IPS-20b (cell line): Measurements from ENCODE around the gene CCDC57.

Source experiments
- H3K27ac ChIP-seq: one replicate; pipeline ENCODE4 v1.5.1; 2013; ENCODE audit warnings: low read length
- H3K27me3 ChIP-seq: 2 replicates; pipeline ENCODE4 v1.6.1; 2013; ENCODE audit warnings: mild to moderate bottlenecking, low read length, inconsistent platforms; ENCODE audit not compliant: insufficient read depth
- H3K36me3 ChIP-seq: 2 replicates; pipeline ENCODE4 v1.6.1; 2013; ENCODE audit warnings: low read depth, mild to moderate bottlenecking, inconsistent platforms, low read length, moderate library complexity; ENCODE audit not compliant: insufficient read depth
- H3K4me1 ChIP-seq: 2 replicates; pipeline ENCODE4 v1.6.1; 2013; ENCODE audit warnings: mild to moderate bottlenecking, control low read depth, inconsistent platforms, low read length, moderate library complexity; ENCODE audit not compliant: insufficient read depth
- H3K4me3 ChIP-seq: 2 replicates; pipeline ENCODE4 v1.5.1; 2013; ENCODE audit warnings: mild to moderate bottlenecking, low read length, inconsistent platforms
- H3K9ac ChIP-seq: 2 replicates; pipeline ENCODE4 v1.6.1; 2013; ENCODE audit warnings: low read depth, mild to moderate bottlenecking, inconsistent platforms, low read length, moderate library complexity
- H3K9me3 ChIP-seq: 2 replicates; pipeline ENCODE4 v1.6.1; 2013; ENCODE audit warnings: mild to moderate bottlenecking, low read depth, low read length, inconsistent platforms; ENCODE audit not compliant: insufficient read depth

Gene CCDC57

DNA sequence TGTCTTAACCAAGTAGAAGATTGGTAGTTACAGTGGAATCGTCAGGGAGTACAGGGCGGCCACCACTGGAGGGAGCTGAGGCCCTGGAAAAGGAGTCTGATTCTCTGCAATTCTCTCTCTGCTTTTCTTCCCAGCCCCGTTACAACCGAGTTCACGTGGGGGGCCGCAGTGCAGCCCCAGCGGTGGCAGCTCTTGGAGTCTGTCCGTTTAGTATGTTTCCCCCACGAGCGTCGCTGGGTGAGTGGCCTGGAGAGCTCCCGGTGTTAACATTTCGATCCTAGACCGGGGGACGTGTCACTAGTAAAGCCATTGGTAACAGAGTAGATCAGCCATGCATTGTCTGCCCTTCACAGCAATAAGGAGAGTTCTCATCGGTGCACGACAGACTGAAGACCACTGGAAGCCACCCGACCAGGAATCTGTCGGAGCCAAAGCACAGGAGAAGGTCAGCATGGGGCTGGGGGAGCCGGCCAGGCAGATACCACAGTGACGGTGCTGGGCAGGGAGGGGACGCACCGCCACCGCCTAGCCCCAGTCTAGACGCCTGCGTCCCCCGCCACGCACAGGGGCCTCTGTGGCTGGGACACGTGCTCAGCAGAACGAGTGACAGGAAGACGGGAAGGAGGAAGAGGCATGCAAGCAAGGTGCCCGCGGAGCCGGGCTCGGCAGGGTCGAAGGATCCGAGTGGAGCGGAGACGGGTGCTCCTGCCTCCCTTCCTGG is 31.9 kb upstream of the CCDC57 start:
- Histone ChIP-seq H3K36me3 (peaks cover 80% of the 10 kb centered on the region), H3K4me1 (no peaks in the 10 kb centered on the region), H3K27me3 (no peaks in the 10 kb centered on the region), H3K9me3 (no peaks in the 10 kb centered on the region), H3K27ac (no peak overlapping the region), H3K4me3 (no peak overlapping the region), H3K9ac (no peak overlapping the region)

DNA sequence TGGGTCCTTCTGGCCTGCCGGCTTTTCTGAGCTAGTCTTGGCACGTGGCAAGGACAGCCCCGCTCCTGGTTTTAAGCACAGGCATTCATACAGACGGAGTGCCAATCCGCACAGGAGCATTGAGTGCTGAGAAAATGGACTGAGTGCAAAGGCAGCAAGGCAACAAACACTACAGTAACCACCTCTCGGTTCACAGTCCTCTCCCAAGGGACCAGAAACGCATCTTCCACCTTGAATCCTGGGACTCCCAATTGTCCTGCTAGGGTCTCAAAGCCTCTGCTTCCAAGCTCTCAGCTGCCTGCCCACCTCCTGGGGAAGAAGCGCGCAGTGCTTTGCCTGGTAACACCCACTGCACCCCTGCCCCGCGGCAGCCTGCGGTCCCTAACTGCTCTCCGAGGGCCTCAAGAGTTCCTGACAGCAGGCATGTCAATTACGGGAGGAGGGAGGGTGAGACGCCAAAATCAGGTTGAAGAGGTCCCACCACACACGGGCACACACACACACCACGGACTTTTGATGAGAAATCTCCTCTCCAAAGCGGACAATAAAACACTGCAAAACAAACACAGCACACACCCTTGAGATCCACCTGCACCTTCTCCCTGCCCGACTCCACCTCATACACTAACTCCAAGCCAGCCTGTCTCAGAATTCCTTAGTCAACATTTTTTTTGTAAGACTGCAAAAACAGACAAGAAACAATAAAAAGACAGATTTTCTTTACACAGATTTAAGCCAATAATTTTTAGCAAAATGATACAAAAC is 31.2 kb upstream of the CCDC57 start:
- no peak overlapping the region for H3K9ac ChIP-seq
- H3K9me3 ChIP-seq = no peaks in the 10 kb centered on the region
- no peak overlapping the region for H3K4me3 ChIP-seq
- H3K4me1 ChIP-seq = no peaks in the 10 kb centered on the region
- H3K36me3 ChIP-seq = peaks cover 72% of the 10 kb centered on the region
- no peaks in the 10 kb centered on the region for H3K27me3 ChIP-seq
- H3K27ac ChIP-seq = no peak overlapping the region

DNA sequence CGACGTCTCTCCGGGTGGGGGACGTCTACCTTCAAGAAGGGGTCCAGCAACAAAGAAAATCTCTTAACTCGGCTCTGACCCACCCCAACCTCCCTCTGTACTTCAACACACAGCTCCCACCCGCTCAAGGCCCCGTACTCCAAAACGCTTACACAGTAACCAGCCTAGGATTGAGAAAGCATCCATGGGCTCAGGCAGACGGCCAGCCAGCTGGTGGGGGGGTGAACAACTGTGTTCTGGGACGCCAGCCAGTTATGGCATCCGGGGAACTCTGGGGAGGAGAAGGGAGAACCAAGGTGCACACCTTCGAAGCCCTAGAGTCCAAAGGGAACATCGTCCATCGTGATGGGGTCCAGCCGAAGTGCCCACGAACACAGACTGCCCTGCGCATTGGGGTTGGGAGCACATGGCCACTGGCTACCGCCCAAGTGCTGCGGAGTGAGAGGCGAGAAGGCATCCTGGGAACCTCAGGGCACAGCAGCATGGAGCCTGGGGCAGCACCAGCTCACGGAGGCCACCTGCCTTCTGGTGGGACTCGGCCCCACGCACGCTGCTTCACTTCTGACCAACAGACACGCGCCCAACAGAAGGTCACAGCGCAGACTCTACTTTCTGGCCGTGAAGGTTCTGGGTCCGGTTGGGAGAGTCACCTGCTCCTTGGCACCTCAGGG is 30.5 kb upstream of the CCDC57 start:
- H3K36me3 ChIP-seq = peaks cover 65% of the 10 kb centered on the region

DNA sequence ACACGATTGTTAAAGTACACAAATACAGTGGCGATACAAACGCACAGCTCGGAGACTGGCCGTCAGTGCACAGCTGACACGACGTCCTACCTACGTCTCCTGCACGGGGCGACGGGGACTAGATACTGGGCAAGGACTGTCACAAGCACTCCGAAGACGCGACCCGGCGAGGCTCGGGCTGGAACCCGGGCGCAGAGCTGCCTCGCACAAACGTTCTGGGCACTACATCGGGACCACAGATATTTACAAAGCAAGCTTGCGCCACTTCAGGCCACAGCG is 30.0 kb upstream of the CCDC57 start:
- Histone ChIP-seq H3K27ac (no peak overlapping the region), H3K36me3 (peaks cover 60% of the 10 kb centered on the region), H3K9me3 (no peaks in the 10 kb centered on the region), H3K9ac (no peak overlapping the region), H3K27me3 (no peaks in the 10 kb centered on the region), H3K4me1 (no peaks in the 10 kb centered on the region), H3K4me3 (no peak overlapping the region)

More for the DNA sequence above, 30.5 kb upstream of the CCDC57 start:
- H3K27ac ChIP-seq = no peak overlapping the region
- H3K4me1 ChIP-seq = no peaks in the 10 kb centered on the region
- H3K27me3 ChIP-seq = no peaks in the 10 kb centered on the region
- no peak overlapping the region for H3K9ac ChIP-seq
- no peak overlapping the region for H3K4me3 ChIP-seq
- no peaks in the 10 kb centered on the region for H3K9me3 ChIP-seq

DNA sequence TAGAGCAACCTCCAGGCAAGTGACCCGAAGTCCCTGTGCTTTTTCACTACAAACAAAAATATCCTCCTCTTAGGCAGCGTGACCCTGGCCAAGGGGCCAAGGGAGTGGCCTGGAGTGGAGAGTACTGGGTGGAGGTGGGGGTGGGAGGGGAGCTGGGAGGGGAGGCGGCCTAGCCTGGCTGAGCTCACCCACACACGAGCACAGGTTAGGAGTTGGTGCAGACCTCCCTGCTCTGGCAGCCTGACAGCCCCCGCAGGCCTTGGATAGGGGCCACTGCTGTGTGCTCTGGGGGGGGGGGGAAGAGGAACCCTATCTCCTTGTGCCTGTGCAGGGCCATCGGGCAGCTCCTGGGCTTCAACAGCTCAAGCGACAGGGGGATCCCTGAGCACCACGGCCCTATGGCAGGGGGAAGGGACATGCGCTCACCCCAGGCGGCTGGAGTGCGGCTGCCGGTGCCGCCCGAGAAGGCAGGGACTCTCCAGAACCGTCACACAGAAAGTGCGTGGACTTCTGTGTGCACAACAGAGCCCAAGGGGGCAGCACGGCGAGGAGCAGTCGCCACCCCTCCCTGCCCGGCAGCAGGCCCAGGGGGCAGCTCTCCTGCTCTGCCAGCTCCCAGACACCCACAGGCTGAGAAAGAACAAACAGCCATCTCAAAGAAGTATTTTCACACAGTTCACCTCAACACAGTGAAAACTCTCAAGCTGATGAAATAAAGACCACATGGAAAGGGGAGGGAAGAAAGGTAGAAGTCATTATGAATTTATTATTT is 29.5 kb upstream of the CCDC57 start:
- no peak overlapping the region for H3K9ac ChIP-seq
- H3K27ac ChIP-seq = no peak overlapping the region
- H3K9me3 ChIP-seq = no peaks in the 10 kb centered on the region
- H3K4me3 ChIP-seq = no peak overlapping the region
- H3K27me3 ChIP-seq = no peaks in the 10 kb centered on the region
- H3K36me3 ChIP-seq = peaks cover 55% of the 10 kb centered on the region
- no peaks in the 10 kb centered on the region for H3K4me1 ChIP-seq

DNA sequence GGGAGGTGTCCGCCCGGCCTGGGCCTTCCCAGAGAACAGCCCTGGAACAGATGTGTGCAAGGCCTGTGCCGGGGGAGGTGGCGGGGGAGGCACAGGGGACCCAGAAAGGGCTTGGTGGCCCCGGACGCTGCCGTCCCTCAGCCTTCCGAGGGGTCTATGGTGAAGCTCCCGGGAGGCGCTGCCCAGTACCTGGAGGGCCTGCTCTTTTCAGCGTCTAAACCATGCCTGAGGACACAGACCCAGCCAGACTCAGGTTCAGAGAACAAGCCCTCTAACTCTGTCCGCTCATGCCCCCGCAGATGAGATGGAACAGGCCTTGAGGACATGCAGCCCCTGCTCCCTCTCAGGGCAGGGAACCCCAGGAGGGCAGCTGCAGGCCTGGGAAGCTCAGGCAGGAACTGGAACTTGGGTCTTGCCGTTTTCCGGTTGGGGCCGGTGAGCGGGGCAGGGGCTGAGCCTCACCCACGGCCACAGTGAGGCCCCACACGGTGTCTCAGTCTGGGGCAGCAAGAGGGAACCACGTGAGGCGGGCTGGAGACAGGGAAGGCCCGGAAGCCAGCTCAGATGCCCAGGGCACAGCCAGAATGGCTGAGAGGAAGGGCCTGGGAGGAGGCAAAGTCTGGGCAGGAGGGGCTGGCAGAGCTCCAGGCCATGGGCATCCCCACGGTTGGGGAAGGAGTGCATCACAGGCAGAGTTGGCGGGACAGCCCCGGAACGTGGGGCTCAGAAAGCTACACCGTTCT is 28.7 kb upstream of the CCDC57 start:
- peaks cover 47% of the 10 kb centered on the region for H3K36me3 ChIP-seq
- no peaks in the 10 kb centered on the region for H3K9me3 ChIP-seq
- no peak overlapping the region for H3K9ac ChIP-seq
- H3K4me3 ChIP-seq = no peak overlapping the region
- H3K27me3 ChIP-seq = no peaks in the 10 kb centered on the region
- no peaks in the 10 kb centered on the region for H3K4me1 ChIP-seq
- no peak overlapping the region for H3K27ac ChIP-seq

DNA sequence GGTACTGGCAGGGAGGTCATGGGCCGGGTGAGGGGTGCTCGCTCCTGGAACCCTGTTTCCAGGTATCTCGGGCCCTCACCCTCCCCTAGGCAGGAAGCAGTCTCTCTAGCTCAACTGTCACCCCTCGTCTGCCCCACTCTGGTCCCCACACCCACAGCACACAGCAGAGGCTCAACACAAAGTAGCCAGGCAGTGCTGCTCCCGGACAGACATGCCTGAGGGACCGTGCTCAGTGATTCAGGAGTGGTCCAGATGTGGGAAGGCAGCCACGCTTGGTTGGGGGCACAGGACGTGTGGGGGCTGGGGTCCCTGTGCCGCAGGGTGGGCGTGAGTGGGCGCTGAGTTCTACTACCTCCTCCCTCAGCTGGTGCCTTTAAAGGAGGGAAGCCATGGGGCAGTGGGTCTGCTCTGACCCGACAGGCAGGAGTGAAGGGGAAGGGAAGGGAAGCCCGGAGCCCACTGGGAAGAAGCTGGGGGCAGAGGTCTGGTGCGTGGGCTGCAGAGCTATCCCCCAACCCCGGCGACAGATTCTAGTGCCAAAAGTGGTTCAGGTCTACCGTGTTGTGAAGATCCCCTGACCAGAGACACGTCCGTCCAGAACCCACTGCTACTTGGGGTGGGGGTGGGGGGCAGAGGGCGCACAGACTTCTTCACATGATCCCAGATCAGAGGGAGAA is 28.0 kb upstream of the CCDC57 start:
- Histone ChIP-seq H3K9me3 (no peaks in the 10 kb centered on the region), H3K36me3 (peaks cover 40% of the 10 kb centered on the region), H3K27me3 (no peaks in the 10 kb centered on the region), H3K4me3 (no peak overlapping the region), H3K27ac (no peak overlapping the region), H3K4me1 (0 out of 2 replicates have a peak, but pooled peaks cover 3% of the 10 kb centered on the region), H3K9ac (no peak overlapping the region)

DNA sequence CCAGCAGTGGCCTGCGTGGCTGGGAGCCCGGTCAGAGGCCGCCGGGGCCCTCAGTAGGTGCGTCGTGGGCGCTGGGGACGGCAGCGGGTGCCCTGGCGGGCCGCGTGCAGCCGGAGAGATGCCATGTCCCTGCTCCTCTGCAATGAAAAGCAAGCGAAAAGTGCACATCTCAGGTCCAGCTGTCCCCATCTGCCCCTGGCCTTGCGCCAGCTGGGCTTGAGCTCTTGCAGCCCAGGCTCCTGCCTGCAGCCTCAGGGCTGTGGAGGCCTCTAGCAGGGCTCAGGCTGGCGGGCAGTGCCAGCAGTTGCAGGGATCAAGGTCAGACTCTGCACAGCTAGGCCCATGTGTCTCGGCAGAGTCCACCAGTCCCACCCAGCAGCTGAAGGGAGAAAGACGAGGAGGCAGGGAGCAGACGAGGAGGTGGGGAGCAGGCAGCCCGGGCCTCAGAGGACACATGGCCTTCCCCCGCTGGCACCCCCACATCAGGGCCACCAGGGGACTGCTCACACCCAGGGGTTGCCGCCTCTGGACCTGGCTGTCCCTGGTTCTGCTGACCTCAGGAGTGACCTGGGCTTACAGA is 27.4 kb upstream of the CCDC57 start:
- H3K27ac ChIP-seq = no peak overlapping the region
- H3K9me3 ChIP-seq = no peaks in the 10 kb centered on the region
- no peaks in the 10 kb centered on the region for H3K27me3 ChIP-seq
- no peak overlapping the region for H3K9ac ChIP-seq
- peaks cover 34% of the 10 kb centered on the region for H3K36me3 ChIP-seq
- H3K4me3 ChIP-seq = no peak overlapping the region
- H3K4me1 ChIP-seq = 0 out of 2 replicates have a peak, but pooled peaks cover 3% of the 10 kb centered on the region

DNA sequence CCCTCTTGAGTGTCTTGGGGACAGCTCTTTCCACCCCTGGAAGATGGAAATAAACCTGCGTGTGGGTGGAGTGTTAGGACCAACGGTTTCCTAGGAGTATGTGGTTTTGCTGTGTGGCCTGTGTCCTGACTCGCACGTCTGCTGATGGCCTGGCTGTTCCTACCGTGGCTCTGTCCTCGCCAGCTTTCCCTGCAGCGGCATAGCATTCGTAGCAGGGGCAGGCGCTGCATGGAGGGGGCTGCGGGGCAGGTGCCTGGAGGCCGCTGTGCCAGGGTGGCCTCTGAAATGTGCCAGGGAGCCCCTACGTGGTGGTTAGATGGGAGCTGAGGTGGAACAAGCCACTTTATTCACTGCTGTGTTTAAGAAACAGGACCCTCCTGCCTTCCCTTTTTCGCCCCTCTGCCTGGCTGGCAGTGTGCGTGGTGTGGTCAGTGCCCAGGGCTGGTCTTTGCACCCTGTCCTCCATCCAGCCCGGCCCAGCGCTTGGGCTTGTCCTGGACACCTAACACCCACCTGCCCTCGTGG is 26.8 kb upstream of the CCDC57 start:
- H3K27me3 ChIP-seq = no peaks in the 10 kb centered on the region; the same call in 1 of the 2 replicates
- 0 out of 2 replicates have a peak, but pooled peaks cover 3% of the 10 kb centered on the region for H3K4me1 ChIP-seq
- no peak overlapping the region for H3K27ac ChIP-seq
- no peak overlapping the region for H3K4me3 ChIP-seq
- H3K9ac ChIP-seq = no peak overlapping the region
- H3K9me3 ChIP-seq = no peaks in the 10 kb centered on the region
- H3K36me3 ChIP-seq = peaks cover 29% of the 10 kb centered on the region

DNA sequence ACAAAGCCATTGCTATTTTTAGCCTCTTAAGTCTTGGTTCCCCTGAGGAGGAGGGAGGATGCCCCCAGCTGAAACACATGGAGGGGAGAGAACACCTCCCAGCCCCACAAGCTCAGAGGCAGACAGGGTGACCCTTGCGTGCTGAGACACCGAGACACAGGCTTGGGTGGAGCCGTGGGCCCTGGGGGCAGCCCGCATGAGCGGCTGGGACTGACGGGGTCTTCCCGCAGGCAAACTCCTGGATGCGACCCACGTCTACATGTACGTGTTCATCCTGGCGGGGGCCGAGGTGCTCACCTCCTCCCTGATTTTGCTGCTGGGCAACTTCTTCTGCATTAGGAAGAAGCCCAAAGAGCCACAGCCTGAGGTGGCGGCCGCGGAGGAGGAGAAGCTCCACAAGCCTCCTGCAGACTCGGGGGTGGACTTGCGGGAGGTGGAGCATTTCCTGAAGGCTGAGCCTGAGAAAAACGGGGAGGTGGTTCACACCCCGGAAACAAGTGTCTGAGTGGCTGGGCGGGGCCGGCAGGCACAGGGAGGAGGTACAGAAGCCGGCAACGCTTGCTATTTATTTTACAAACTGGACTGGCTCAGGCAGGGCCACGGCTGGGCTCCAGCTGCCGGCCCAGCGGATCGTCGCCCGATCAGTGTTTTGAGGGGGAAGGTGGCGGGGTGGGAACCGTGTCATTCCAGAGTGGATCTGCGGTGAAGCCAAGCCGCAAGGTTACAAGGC is 26.0 kb upstream of the CCDC57 start:
- Histone ChIP-seq H3K4me3 (no peak overlapping the region), H3K27ac (no peak overlapping the region), H3K9me3 (no peaks in the 10 kb centered on the region), H3K9ac (no peak overlapping the region), H3K4me1 (0 out of 2 replicates have a peak, but pooled peaks cover 3% of the 10 kb centered on the region), H3K27me3 (no peaks in the 10 kb centered on the region; the same call in 1 of the 2 replicates), H3K36me3 (peaks cover 20% of the 10 kb centered on the region)
